Mesendoderm (in vitro differentiated cells): ENCODE measurements around the gene NDUFC2.

ENCODE experiments used
- DNase-seq: peaks from one replicate; pipeline ENCODE4 v3.0.0; 2013
- H2AK5ac ChIP-seq: 2 replicates; pipeline ENCODE4 v1.6.1; 2013; ENCODE audit warnings: low read length, inconsistent platforms
- H2BK120ac ChIP-seq: 2 replicates; pipeline ENCODE4 v1.6.1; 2013; ENCODE audit warnings: low read depth, mild to moderate bottlenecking, low read length, moderate library complexity, mixed read lengths
- H2BK15ac ChIP-seq: replicated peaks from 2 replicates; pipeline ENCODE4 v1.6.1; 2013; ENCODE audit warnings: low read depth, mild to moderate bottlenecking, moderate library complexity
- H2BK5ac ChIP-seq: 2 replicates; pipeline ENCODE4 v1.6.1; 2013; ENCODE audit warnings: low read length, inconsistent platforms
- H3K18ac ChIP-seq: 2 replicates; pipeline ENCODE4 v1.6.1; 2013; ENCODE audit warnings: mild to moderate bottlenecking, low read length, mixed read lengths
- H3K23ac ChIP-seq: one replicate; pipeline ENCODE4 v1.6.1; 2013; ENCODE audit warnings: low read length
- H3K27ac ChIP-seq: 2 replicates; pipeline ENCODE4 v1.5.1; 2013; ENCODE audit warnings: low read depth, mild to moderate bottlenecking, inconsistent platforms, low read length, moderate library complexity
- H3K27me3 ChIP-seq: 2 replicates; pipeline ENCODE4 v1.6.1; 2013; ENCODE audit warnings: low read length, control low read depth, mild to moderate bottlenecking, inconsistent platforms; ENCODE audit not compliant: insufficient read depth, poor library complexity
- H3K36me3 ChIP-seq: 2 replicates; pipeline ENCODE4 v1.6.1; 2013; ENCODE audit warnings: low read length, inconsistent platforms; ENCODE audit not compliant: control insufficient read depth, insufficient read depth
- H3K4ac ChIP-seq: one replicate; pipeline ENCODE4 v1.6.1; 2013; ENCODE audit warnings: low read depth, mild to moderate bottlenecking, low read length, moderate library complexity
- H3K4me1 ChIP-seq: 2 replicates; pipeline ENCODE4 v1.6.1; 2013; ENCODE audit warnings: low read depth, low read length, inconsistent platforms; ENCODE audit not compliant: control insufficient read depth
- H3K4me2 ChIP-seq: 2 replicates; pipeline ENCODE4 v1.6.1; 2013; ENCODE audit warnings: low read length
- H3K4me3 ChIP-seq: 2 replicates; pipeline ENCODE4 v1.5.1; 2013; ENCODE audit warnings: mild to moderate bottlenecking, low read length
- H3K56ac ChIP-seq: one replicate; pipeline ENCODE4 v1.6.1; 2013; ENCODE audit warnings: low read length
- H3K79me1 ChIP-seq: 2 replicates; pipeline ENCODE4 v1.6.1; 2013; ENCODE audit warnings: low read length, inconsistent platforms
- H3K79me2 ChIP-seq: 2 replicates; pipeline ENCODE4 v1.6.1; 2013; ENCODE audit warnings: mild to moderate bottlenecking, low read length; ENCODE audit not compliant: control insufficient read depth, insufficient read depth
- H3K9ac ChIP-seq: 2 replicates; pipeline ENCODE4 v1.6.1; 2013; ENCODE audit warnings: low read length, inconsistent platforms
- H4K5ac ChIP-seq: one replicate; pipeline ENCODE4 v1.6.1; 2013; ENCODE audit warnings: low read length
- H4K8ac ChIP-seq: one replicate; pipeline ENCODE4 v1.6.1; 2013; ENCODE audit warnings: low read depth, mild to moderate bottlenecking, control low read depth, low read length, moderate library complexity
- WGBS: extraction: QIAGEN DNeasy Blood & Tissue Kit; methylation state at CpG from one replicate; pipeline ENCODE4 v1.1.7; 2013; ENCODE audit warnings: low lambda C conversion rate, missing lambda C conversion rate; ENCODE audit not compliant: insufficient coverage; ENCODE audit errors: extremely low coverage; 5-methylcytosine and 5-hydroxymethylcytosine counted together

NDUFC2 gene

DNA sequence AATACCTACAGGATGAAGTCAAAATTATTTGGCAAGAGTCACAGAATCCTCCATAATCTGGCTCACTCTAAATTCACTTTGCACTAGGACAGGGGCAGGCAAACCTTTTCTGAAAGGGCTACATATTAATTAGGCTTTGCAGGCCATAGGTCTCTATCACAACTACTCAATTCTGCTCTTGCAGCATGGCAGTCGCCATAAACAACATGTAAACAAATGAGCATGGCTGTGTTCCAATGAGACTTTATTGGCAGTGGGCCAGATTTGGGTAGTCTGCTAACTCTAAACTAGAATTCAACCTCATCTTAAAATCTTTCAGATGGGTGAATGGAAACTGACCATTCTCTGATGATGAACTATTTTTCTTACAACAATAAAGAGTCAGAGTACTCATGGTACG is 10.2 kb downstream of the NDUFC2 start:
- no CpG with 5 or more reads among the region's 2 CpGs for WGBS
- Histone ChIP-seq H3K9ac (no peak overlapping the region), H3K4me2 (no peak overlapping the region), H2BK120ac (no peak overlapping the region), H3K79me2 (no peaks in the 10 kb centered on the region), H3K79me1 (peaks cover 3% of the 10 kb centered on the region), H4K8ac (no peak overlapping the region), H4K5ac (no peak overlapping the region), H3K36me3 (peaks cover 6% of the 10 kb centered on the region), H2BK15ac (no peak overlapping the region), H3K23ac (no peak overlapping the region), H3K18ac (no peak overlapping the region), H3K27ac (no peak overlapping the region), H3K27me3 (no peaks in the 10 kb centered on the region), H3K56ac (no peak overlapping the region), H2AK5ac (no peak overlapping the region), H2BK5ac (no peak overlapping the region), H3K4me1 (no peaks in the 10 kb centered on the region), H3K4me3 (no peak overlapping the region), H3K4ac (no peak overlapping the region)
- no peak for DNase-seq

GRCh38 chr11:78067704-78068103 is 12.0 kb downstream of the NDUFC2 start:
- no peak overlapping the region for H2BK5ac ChIP-seq
- H3K4ac ChIP-seq: no peak overlapping the region
- no peaks in the 10 kb centered on the region for H3K4me1 ChIP-seq
- no peaks in the 10 kb centered on the region for H3K79me2 ChIP-seq
- no peak overlapping the region for H3K9ac ChIP-seq
- WGBS: no CpG with 5 or more reads among the region's 4 CpGs
- no peak overlapping the region for H4K5ac ChIP-seq
- H4K8ac ChIP-seq: no peak overlapping the region
- H3K79me1 ChIP-seq: peaks cover 3% of the 10 kb centered on the region
- no peaks in the 10 kb centered on the region for H3K27me3 ChIP-seq
- no peak overlapping the region for H2BK15ac ChIP-seq
- no peak for DNase-seq
- no peak overlapping the region for H3K18ac ChIP-seq
- H3K4me3 ChIP-seq: no peak overlapping the region
- peaks cover 6% of the 10 kb centered on the region for H3K36me3 ChIP-seq
- H3K56ac ChIP-seq: no peak overlapping the region
- H3K27ac ChIP-seq: no peak overlapping the region
- H2BK120ac ChIP-seq: no peak overlapping the region
- H3K23ac ChIP-seq: no peak overlapping the region
- H3K4me2 ChIP-seq: no peak overlapping the region
- no peak overlapping the region for H2AK5ac ChIP-seq

DNA sequence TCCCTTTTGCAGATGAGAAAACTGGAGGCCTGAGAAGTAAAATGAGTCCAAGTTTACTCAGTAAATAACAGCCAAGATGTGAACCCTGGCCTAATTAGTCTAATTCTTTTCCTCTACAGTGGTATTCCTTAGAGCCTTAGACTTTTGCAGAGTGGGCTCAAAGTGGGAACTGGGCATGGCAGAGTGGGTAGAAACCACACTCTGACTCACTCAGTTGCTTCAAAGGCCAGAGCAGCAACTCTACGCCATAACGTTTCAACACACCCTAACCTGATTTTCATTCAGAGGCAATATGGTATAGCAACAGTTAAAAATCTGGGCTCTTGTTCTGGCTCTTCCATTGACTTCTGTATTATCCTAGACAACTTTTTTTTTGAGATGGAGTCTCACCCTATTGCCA is 13.2 kb downstream of the NDUFC2 start:
- Histone ChIP-seq H3K4me3 (no peak overlapping the region), H3K27me3 (no peaks in the 10 kb centered on the region), H3K36me3 (no peaks in the 10 kb centered on the region), H2BK120ac (no peak overlapping the region), H3K27ac (no peak overlapping the region), H3K4ac (no peak overlapping the region), H3K79me1 (no peaks in the 10 kb centered on the region), H2BK5ac (no peak overlapping the region), H3K9ac (no peak overlapping the region), H4K8ac (no peak overlapping the region), H3K4me2 (no peak overlapping the region), H3K56ac (no peak overlapping the region), H3K23ac (no peak overlapping the region), H3K4me1 (no peaks in the 10 kb centered on the region), H2BK15ac (no peak overlapping the region), H2AK5ac (no peak overlapping the region), H3K79me2 (no peaks in the 10 kb centered on the region), H4K5ac (no peak overlapping the region), H3K18ac (no peak overlapping the region)
- no peak for DNase-seq
- no CpG with 5 or more reads among the region's 2 CpGs for WGBS

- no CpG with 5 or more reads among the region's 2 CpGs for WGBS
Measured at GRCh38 chr11:78065203-78065602, 14.5 kb downstream of the NDUFC2 start.

DNA sequence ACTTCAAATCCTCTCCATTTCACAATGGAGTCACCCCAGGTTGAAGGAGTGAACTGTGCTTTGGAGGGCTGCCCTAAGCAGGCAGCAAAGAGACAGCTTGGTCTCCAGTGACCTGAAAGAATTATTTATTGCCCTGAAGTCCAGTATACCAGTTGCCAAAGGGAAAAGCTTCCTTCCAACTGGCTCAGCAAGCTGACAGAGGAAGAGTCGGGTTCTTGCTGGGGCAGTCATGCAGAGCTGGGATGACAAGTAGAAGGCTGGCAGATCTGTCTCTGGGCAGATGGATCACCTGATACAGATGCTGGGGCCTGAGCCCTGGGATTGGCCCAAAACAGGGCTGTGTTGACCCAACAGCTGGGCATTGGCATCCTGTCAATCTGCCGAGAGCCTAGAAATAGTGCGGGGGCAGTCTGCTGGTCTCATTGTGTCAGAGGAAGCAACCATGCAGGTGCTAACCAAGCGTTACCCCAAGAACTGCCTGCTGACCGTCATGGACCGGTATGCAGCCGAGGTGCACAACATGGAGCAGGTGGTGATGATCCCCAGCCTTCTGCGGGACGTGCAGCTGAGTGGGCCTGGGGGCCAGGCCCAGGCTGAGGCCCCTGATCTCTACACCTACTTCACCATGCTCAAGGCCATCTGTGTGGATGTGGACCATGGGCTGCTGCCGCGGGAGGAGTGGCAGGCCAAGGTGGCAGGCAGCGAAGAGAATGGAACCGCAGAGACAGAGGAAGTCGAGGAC is 16.1 kb downstream of the NDUFC2 start, which contains the start of gene THRSP:
Gene THRSP, plus strand, starts transcription at position 422 of the 742 bp plus-strand sequence. Its CDS starts 21 bp downstream, at position 443.
- no peak for DNase-seq
- Histone ChIP-seq H3K4me1 (no peaks in the 10 kb centered on the region), H3K4ac (no peak within 1 kb of the TSS), H3K36me3 (no peaks in the 10 kb centered on the region), H3K4me2 (no peak within 1 kb of the TSS), H3K9ac (no peak within 1 kb of the TSS), H3K27me3 (no peaks in the 10 kb centered on the region), H4K5ac (no peak within 1 kb of the TSS), H4K8ac (no peak within 1 kb of the TSS), H3K56ac (no peak within 1 kb of the TSS), H3K79me1 (no peaks in the 10 kb centered on the region), H3K23ac (no peak within 1 kb of the TSS), H2BK15ac (no peak within 1 kb of the TSS), H3K27ac (no peak within 1 kb of the TSS), H2BK120ac (no peak within 1 kb of the TSS), H2AK5ac (no peak within 1 kb of the TSS), H3K4me3 (no peak within 1 kb of the TSS), H2BK5ac (no peak within 1 kb of the TSS), H3K79me2 (no peaks in the 10 kb centered on the region), H3K18ac (no peak within 1 kb of the TSS)
- WGBS: no CpG with 5 or more reads among the region's 14 CpGs

More at GRCh38 chr11:78065203-78065602, 14.5 kb downstream of the NDUFC2 start:
- Histone ChIP-seq H3K27me3 (no peaks in the 10 kb centered on the region), H4K8ac (no peak overlapping the region), H4K5ac (no peak overlapping the region), H3K18ac (no peak overlapping the region), H2BK120ac (no peak overlapping the region), H3K79me2 (no peaks in the 10 kb centered on the region), H2BK15ac (no peak overlapping the region), H3K9ac (no peak overlapping the region), H3K36me3 (no peaks in the 10 kb centered on the region), H3K56ac (no peak overlapping the region), H3K27ac (no peak overlapping the region), H2BK5ac (no peak overlapping the region), H3K79me1 (no peaks in the 10 kb centered on the region), H3K4me1 (no peaks in the 10 kb centered on the region), H3K23ac (no peak overlapping the region), H3K4me2 (no peak overlapping the region), H3K4ac (no peak overlapping the region), H3K4me3 (no peak overlapping the region), H2AK5ac (no peak overlapping the region)
- DNase-seq: no peak

- H3K4me1 ChIP-seq: no peaks in the 10 kb centered on the region
- H2BK5ac ChIP-seq: no peak overlapping the region
- no peak overlapping the region for H2AK5ac ChIP-seq
- no peaks in the 10 kb centered on the region for H3K36me3 ChIP-seq
- WGBS: no CpG with 5 or more reads among the region's 2 CpGs
- H3K56ac ChIP-seq: no peak overlapping the region
- no peak overlapping the region for H3K18ac ChIP-seq
- H4K5ac ChIP-seq: no peak overlapping the region
- no peak overlapping the region for H3K4me2 ChIP-seq
- H3K23ac ChIP-seq: no peak overlapping the region
- DNase-seq: no peak
- no peak overlapping the region for H3K9ac ChIP-seq
- no peaks in the 10 kb centered on the region for H3K79me2 ChIP-seq
- H3K79me1 ChIP-seq: no peaks in the 10 kb centered on the region
- H3K4me3 ChIP-seq: no peak overlapping the region
- H2BK120ac ChIP-seq: no peak overlapping the region
- H2BK15ac ChIP-seq: no peak overlapping the region
- no peak overlapping the region for H3K27ac ChIP-seq
- no peaks in the 10 kb centered on the region for H3K27me3 ChIP-seq
- no peak overlapping the region for H4K8ac ChIP-seq
- no peak overlapping the region for H3K4ac ChIP-seq
Measured at GRCh38 chr11:78062671-78063070, 17.0 kb downstream of the NDUFC2 start.
